Neural progenitor cell (in vitro differentiated cells): ENCODE measurements around the gene CTIF. TPM values are rescaled to one million over a fixed set of nuclear protein-coding genes. Genes with fewer than 3 reads are reported as not detected.

Source experiments
- DNase-seq: peaks from one replicate; pipeline ENCODE4 v3.0.0-alpha.2; 2016; ENCODE audit warnings: low spot score
- H2AFZ ChIP-seq: fragments of 200-600 bp; sonication (generic); replicated peaks from 2 replicates; pipeline ENCODE4 v1.6.1; 2016; ENCODE audit warnings: antibody characterized with exemption
- H3F3A ChIP-seq: fragments of 200-600 bp; sonication (generic); 2 replicates; pipeline ENCODE4 v1.6.1; 2016; ENCODE audit warnings: antibody characterized with exemption, low read depth
- H3K27ac ChIP-seq: fragments of 200-600 bp; sonication (generic); 2 replicates; pipeline ENCODE4 v1.5.1; 2016; ENCODE audit warnings: mild to moderate bottlenecking
- H3K27me3 ChIP-seq: fragments of 200-600 bp; sonication (generic); 2 replicates; pipeline ENCODE4 v1.6.1; 2016; ENCODE audit warnings: mild to moderate bottlenecking, moderate library complexity
- H3K36me3 ChIP-seq: fragments of 200-600 bp; sonication (generic); 2 replicates; pipeline ENCODE4 v1.5.1; 2016
- H3K4me1 ChIP-seq: fragments of 200-600 bp; sonication (generic); 2 replicates; pipeline ENCODE4 v1.6.1; 2016; ENCODE audit warnings: mixed run types
- H3K4me2 ChIP-seq: fragments of 200-600 bp; sonication (generic); 2 replicates; pipeline ENCODE4 v1.6.1; 2016
- H3K4me3 ChIP-seq: fragments of 200-600 bp; sonication (generic); 2 replicates; pipeline ENCODE4 v1.5.1; 2016
- H3K79me2 ChIP-seq: fragments of 200-600 bp; sonication (generic); 2 replicates; pipeline ENCODE4 v1.6.1; 2016; ENCODE audit warnings: low read depth
- H3K9ac ChIP-seq: fragments of 200-600 bp; sonication (generic); 2 replicates; pipeline ENCODE4 v1.6.1; 2016
- H3K9me3 ChIP-seq: fragments of 200-600 bp; sonication (generic); 2 replicates; pipeline ENCODE4 v1.5.1; 2016; ENCODE audit warnings: low read depth
- H4K20me1 ChIP-seq: fragments of 200-600 bp; sonication (generic); 2 replicates; pipeline ENCODE4 v1.6.1; 2016; ENCODE audit warnings: low read depth
- H3K27ac Mint-ChIP-seq: 3 replicates; pipeline ENCODE4 v1.8.0; 2021; ENCODE audit warnings: mixed read lengths
- H3K27me3 Mint-ChIP-seq: 2 replicates; pipeline ENCODE4 v1.8.0; 2022; ENCODE audit warnings: low read depth, mild to moderate bottlenecking, inconsistent platforms, moderate library complexity, mixed read lengths; ENCODE audit not compliant: insufficient read depth
- H3K36me3 Mint-ChIP-seq: 3 replicates; pipeline ENCODE4 v1.8.0; 2021; ENCODE audit warnings: mixed read lengths
- H3K4me1 Mint-ChIP-seq: 3 replicates; pipeline ENCODE4 v1.8.0; 2021; ENCODE audit warnings: mixed read lengths
- H3K4me3 Mint-ChIP-seq: 3 replicates; pipeline ENCODE4 v1.8.0; 2021; ENCODE audit warnings: mild to moderate bottlenecking, moderate library complexity, mixed read lengths
- H3K9me3 Mint-ChIP-seq: 3 replicates; pipeline ENCODE4 v1.8.0; 2020; ENCODE audit warnings: mixed read lengths
- EZH2 ChIP-seq: fragments of 200-600 bp; sonication (generic); IDR thresholded peaks from 2 replicates; pipeline ENCODE4 v1.6.1; 2017; ENCODE audit warnings: antibody characterized with exemption, mild to moderate bottlenecking, moderate library complexity
- EZH2phosphoT487 ChIP-seq: fragments of 200-600 bp; sonication (generic); IDR thresholded peaks from 2 replicates; pipeline ENCODE4 v1.6.1; 2017; ENCODE audit warnings: antibody characterized with exemption
- total RNA-seq: library from RNA; depleted of rRNA; stranded (reverse); fragments of >200 nt; gene quantifications from 2 replicates; pipeline ENCODE4 v1.2.3, GENCODE V29; 2015; ENCODE audit warnings: low replicate concordance
- TF ChIP-seq, protein P1 (sequence below): fragments of 200-600 bp; sonication (generic); IDR thresholded peaks from 2 replicates; pipeline ENCODE4 v1.5.1; 2017; ENCODE audit warnings: antibody characterized with exemption, mild to moderate bottlenecking

CTIF gene
- total RNA-seq, 1 donor from 2014 or later, result 17.6 TPM

DNA sequence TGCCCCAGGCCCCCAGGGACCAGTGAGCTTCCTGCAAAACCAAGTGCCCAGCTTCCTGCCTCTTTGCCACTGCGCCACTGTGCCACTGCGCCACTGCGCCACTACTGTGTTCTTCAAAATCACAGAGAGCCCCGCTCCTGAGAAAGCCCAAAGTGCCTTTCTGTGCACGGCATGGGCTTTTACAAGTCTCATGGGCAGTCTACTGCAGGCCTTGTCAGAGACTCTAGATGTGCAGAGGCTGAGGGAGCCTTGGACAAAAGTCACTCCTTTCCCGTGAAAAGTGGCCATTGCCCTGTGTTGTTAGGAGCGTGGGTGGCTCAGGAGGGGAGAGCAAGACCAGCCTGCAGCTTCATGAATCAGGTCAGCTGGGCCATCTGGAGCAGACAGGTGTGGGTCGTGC, 231.4 kb downstream of the CTIF start:
- H3F3A ChIP-seq, result no peaks in the 10 kb centered on the region
- H4K20me1 ChIP-seq, result no peaks in the 10 kb centered on the region
- H3K9me3 ChIP-seq, result no peaks in the 10 kb centered on the region
- peaks cover 3% of the 10 kb centered on the region for H3K36me3 Mint-ChIP-seq
- no peak overlapping the region for H3K4me2 ChIP-seq
- H3K27ac ChIP-seq, result no peak overlapping the region
- H3K36me3 ChIP-seq, result no peaks in the 10 kb centered on the region
- no peak overlapping the region for H3K9ac ChIP-seq
- TF ChIP-seq, protein P1, sequence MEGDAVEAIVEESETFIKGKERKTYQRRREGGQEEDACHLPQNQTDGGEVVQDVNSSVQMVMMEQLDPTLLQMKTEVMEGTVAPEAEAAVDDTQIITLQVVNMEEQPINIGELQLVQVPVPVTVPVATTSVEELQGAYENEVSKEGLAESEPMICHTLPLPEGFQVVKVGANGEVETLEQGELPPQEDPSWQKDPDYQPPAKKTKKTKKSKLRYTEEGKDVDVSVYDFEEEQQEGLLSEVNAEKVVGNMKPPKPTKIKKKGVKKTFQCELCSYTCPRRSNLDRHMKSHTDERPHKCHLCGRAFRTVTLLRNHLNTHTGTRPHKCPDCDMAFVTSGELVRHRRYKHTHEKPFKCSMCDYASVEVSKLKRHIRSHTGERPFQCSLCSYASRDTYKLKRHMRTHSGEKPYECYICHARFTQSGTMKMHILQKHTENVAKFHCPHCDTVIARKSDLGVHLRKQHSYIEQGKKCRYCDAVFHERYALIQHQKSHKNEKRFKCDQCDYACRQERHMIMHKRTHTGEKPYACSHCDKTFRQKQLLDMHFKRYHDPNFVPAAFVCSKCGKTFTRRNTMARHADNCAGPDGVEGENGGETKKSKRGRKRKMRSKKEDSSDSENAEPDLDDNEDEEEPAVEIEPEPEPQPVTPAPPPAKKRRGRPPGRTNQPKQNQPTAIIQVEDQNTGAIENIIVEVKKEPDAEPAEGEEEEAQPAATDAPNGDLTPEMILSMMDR, result no peak
- no peak for TF ChIP-seq EZH2
- TF ChIP-seq EZH2phosphoT487, result no peak
- no peaks in the 10 kb centered on the region for H3K27me3 ChIP-seq
- no peak for DNase-seq
- H3K4me1 ChIP-seq, result no peaks in the 10 kb centered on the region
- H3K4me3 ChIP-seq, result no peak overlapping the region
- peaks cover 5% of the 10 kb centered on the region for H3K27me3 Mint-ChIP-seq
- H3K79me2 ChIP-seq, result no peaks in the 10 kb centered on the region
- H3K4me1 Mint-ChIP-seq, result peaks cover 19% of the 10 kb centered on the region
- no peak overlapping the region for H3K27ac Mint-ChIP-seq
- H3K9me3 Mint-ChIP-seq, result no peaks in the 10 kb centered on the region
- H3K4me3 Mint-ChIP-seq, result no peak overlapping the region
- no peak overlapping the region for H2AFZ ChIP-seq

DNA sequence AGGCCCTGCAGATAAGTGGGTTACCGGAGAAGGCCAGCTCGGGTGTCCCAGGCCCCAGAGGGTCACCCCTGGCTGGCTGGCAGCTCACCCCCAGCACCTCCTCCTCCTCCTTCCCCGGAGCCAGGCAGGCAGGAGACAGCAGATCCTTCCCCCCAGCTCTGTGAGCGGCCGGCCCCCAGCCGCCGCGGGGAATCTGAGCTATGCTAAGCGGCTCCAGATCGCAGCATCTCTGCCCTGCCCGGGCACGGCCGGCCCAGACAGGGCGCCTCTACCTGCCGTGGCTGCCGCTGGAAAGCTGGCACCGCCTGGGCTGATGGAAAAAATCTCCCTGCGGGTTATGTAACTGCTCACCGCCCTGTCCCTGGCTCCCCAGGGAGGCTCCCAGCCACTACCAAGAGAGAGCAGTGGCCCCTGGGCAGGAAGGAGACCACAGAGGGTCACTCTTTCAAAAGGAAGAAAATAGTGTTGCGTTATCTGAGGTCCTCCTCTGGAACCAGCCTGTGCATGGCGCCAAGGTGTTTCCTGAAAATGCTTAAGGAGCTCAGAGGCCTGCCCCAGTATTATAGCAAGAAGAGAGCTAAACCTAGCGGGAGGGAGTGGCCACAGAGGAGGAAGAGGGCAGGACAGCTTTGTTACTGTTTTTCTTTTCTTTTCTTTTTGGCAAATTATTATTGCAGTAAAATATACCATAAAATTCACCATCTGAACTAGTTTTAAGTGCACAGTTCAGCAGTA, 233.0 kb downstream of the CTIF start:
- Mint-ChIP-seq H3K27me3 (peaks cover 3% of the 10 kb centered on the region), H3K27ac (no peak overlapping the region), H3K4me1 (peaks cover 21% of the 10 kb centered on the region), H3K9me3 (no peaks in the 10 kb centered on the region), H3K36me3 (peaks cover 3% of the 10 kb centered on the region), H3K4me3 (no peak overlapping the region)
- no peaks in the 10 kb centered on the region for H3K27me3 ChIP-seq
- no peaks in the 10 kb centered on the region for H3K36me3 ChIP-seq
- H3K9me3 ChIP-seq, result no peaks in the 10 kb centered on the region
- no peak overlapping the region for H2AFZ ChIP-seq
- H3K4me3 ChIP-seq, result no peak overlapping the region
- no peaks in the 10 kb centered on the region for H4K20me1 ChIP-seq
- no peak overlapping the region for H3K4me2 ChIP-seq
- H3K27ac ChIP-seq, result no peak overlapping the region
- H3K79me2 ChIP-seq, result no peaks in the 10 kb centered on the region
- H3K4me1 ChIP-seq, result peaks cover 2% of the 10 kb centered on the region
- H3F3A ChIP-seq, result no peaks in the 10 kb centered on the region
- TF ChIP-seq EZH2, result no peak
- TF ChIP-seq, protein P1, result no peak
- no peak for TF ChIP-seq EZH2phosphoT487
- no peak overlapping the region for H3K9ac ChIP-seq
- DNase-seq, result peak; percentile 31

DNA sequence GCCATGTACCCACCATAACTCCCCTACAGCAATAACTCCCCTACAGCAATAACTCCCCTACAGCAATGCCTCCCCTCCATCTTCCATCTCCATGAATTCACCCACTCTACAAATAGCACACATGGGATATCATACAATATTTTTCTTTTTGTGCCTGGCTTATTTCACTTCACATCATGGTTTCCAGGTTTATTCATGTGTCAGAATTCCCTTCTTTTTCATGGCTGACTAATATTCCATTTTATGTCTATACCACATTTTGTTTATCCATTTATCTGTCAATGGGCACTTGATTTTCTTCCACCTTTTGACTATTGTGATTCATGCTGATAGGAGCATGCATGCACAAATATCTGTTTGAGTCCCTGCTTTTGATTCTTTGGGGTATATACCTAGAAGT, 233.6 kb downstream of the CTIF start:
- H3K79me2 ChIP-seq, result no peaks in the 10 kb centered on the region
- H3K9me3 Mint-ChIP-seq, result no peaks in the 10 kb centered on the region

DNA sequence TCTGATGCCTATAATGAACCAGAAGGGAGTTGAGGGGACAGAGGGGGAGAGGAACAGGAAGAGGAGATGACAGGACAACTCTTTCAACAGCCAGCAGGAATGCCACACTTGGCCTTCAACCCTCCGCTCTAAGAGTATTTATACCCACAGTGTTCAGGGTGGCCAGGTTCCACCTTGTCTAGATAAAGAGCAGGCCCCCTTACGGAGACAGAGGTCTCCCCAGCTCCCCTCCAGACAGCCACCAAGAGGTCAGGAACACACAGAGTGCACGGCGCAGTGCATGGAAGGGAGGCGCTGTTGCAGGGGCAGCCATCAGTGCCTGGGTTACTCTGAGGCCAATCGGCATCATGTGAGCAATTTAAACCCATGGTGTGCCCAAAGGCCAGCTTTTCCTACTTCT, 235.0 kb downstream of the CTIF start:
- Histone ChIP-seq H3F3A (no peaks in the 10 kb centered on the region), H3K27ac (no peak overlapping the region), H4K20me1 (no peaks in the 10 kb centered on the region), H3K79me2 (no peaks in the 10 kb centered on the region), H3K36me3 (no peaks in the 10 kb centered on the region), H3K9me3 (no peaks in the 10 kb centered on the region), H3K27me3 (no peaks in the 10 kb centered on the region), H3K9ac (no peak overlapping the region), H3K4me1 (peaks cover 4% of the 10 kb centered on the region), H3K4me3 (no peak overlapping the region), H2AFZ (no peak overlapping the region), H3K4me2 (no peak overlapping the region)
- Mint-ChIP-seq H3K9me3 (no peaks in the 10 kb centered on the region), H3K27me3 (peaks cover 3% of the 10 kb centered on the region), H3K36me3 (peaks cover 3% of the 10 kb centered on the region), H3K4me3 (no peak overlapping the region), H3K4me1 (peaks cover 23% of the 10 kb centered on the region), H3K27ac (no peak overlapping the region)
- DNase-seq, result no peak
- no peak for TF ChIP-seq EZH2
- TF ChIP-seq, protein P1, result no peak
- TF ChIP-seq EZH2phosphoT487, result no peak

More for the DNA sequence above, 233.6 kb downstream of the CTIF start:
- TF ChIP-seq EZH2phosphoT487, result no peak
- no peak for TF ChIP-seq EZH2
- no peak overlapping the region for H3K27ac Mint-ChIP-seq
- peaks cover 3% of the 10 kb centered on the region for H3K36me3 Mint-ChIP-seq
- no peaks in the 10 kb centered on the region for H3F3A ChIP-seq
- no peak overlapping the region for H3K4me3 Mint-ChIP-seq
- H3K9ac ChIP-seq, result no peak overlapping the region
- no peak overlapping the region for H2AFZ ChIP-seq
- H3K9me3 ChIP-seq, result no peaks in the 10 kb centered on the region
- peaks cover 4% of the 10 kb centered on the region for H3K4me1 ChIP-seq
- H3K27me3 Mint-ChIP-seq, result peaks cover 3% of the 10 kb centered on the region
- DNase-seq, result no peak
- no peak overlapping the region for H3K4me3 ChIP-seq
- peaks cover 17% of the 10 kb centered on the region for H3K4me1 Mint-ChIP-seq
- no peaks in the 10 kb centered on the region for H4K20me1 ChIP-seq
- H3K4me2 ChIP-seq, result no peak overlapping the region
- H3K27me3 ChIP-seq, result no peaks in the 10 kb centered on the region
- no peaks in the 10 kb centered on the region for H3K36me3 ChIP-seq
- H3K27ac ChIP-seq, result no peak overlapping the region
